CD14-positive monocyte (primary cell): ENCODE measurements around the gene KCNAB1. TPM values are rescaled to one million over a fixed set of nuclear protein-coding genes. Genes with fewer than 3 reads are reported as not detected.
A peak's percentile ranks its signal among the peaks of the same experiment; 100 is the strongest.

ENCODE experiments used
- DNase-seq, 3 donors: peaks; one replicate each; pipeline ENCODE4 v3.0.0-alpha.2; 2011 to 2022
- H2AFZ ChIP-seq: 2 replicates; pipeline ENCODE4 v1.6.0; 2012; ENCODE audit warnings: mild to moderate bottlenecking, low read depth, low read length, inconsistent platforms; ENCODE audit not compliant: insufficient read depth, poor library complexity, severe bottlenecking
- H3K27ac ChIP-seq, 2 donors: 1 replicate in 1 of 2; 2 replicates in 1 of 2; pipeline ENCODE4 v1.5.1; 2012 to 2013; ENCODE audit warnings: low read length in 2 of 2, control low read depth in 1 of 2, inconsistent platforms in 1 of 2, low read depth in 1 of 2, mild to moderate bottlenecking in 1 of 2
- H3K27me3 ChIP-seq, 2 donors: one replicate each; pipeline versions ENCODE4 v1.6.0 to v1.6.1; 2011 to 2013; ENCODE audit warnings: low read length in 2 of 2; ENCODE audit not compliant: control insufficient read depth in 2 of 2, insufficient read depth in 2 of 2
- H3K36me3 ChIP-seq, 2 donors: replicated peaks in 1 of 2; 1 replicate in 1 of 2; 2 replicates in 1 of 2; pipeline versions ENCODE4 v1.5.1 to v1.6.1; 2012 to 2013; ENCODE audit warnings: low read length in 2 of 2, control low read depth in 1 of 2, inconsistent platforms in 1 of 2, mild to moderate bottlenecking in 1 of 2; ENCODE audit not compliant: insufficient read depth in 2 of 2, control insufficient read depth in 1 of 2
- H3K4me1 ChIP-seq, 2 donors: 1 replicate in 1 of 2; 2 replicates in 1 of 2; pipeline versions ENCODE4 v1.5.1 to v1.6.1; 2012 to 2013; ENCODE audit warnings: low read length in 2 of 2, control low read depth in 1 of 2, inconsistent platforms in 1 of 2, mild to moderate bottlenecking in 1 of 2, moderate library complexity in 1 of 2; ENCODE audit not compliant: insufficient read depth in 2 of 2, control insufficient read depth in 1 of 2
- H3K4me2 ChIP-seq: replicated peaks from 2 replicates; pipeline ENCODE3; 2012; ENCODE audit warnings: low read length, moderate library complexity, mild to moderate bottlenecking; ENCODE audit not compliant: poor library complexity, severe bottlenecking; ENCODE audit errors: extremely low read depth
- H3K4me3 ChIP-seq, 3 experiments: fragments of 200-600 bp in 1 of 3; sonication (generic) in 1 of 3; replicated peaks in 1 of 3; 1 replicate in 2 of 3; 2 replicates in 1 of 3; pipeline ENCODE4 v1.5.1; 2011 to 2013; ENCODE audit warnings: low read length in 3 of 3, mild to moderate bottlenecking in 3 of 3, control low read depth in 2 of 3, low read depth in 2 of 3, inconsistent platforms in 1 of 3, moderate library complexity in 1 of 3
- H3K79me2 ChIP-seq: 2 replicates; pipeline ENCODE4 v1.6.0; 2012; ENCODE audit warnings: mild to moderate bottlenecking, control low read depth, inconsistent platforms, low read length, moderate library complexity; ENCODE audit not compliant: insufficient read depth
- H3K9ac ChIP-seq: 2 replicates; pipeline ENCODE4 v1.6.0; 2017; ENCODE audit warnings: low read length, mild to moderate bottlenecking; ENCODE audit not compliant: insufficient read depth, poor library complexity, severe bottlenecking
- H3K9me3 ChIP-seq, 2 donors: replicated peaks in 1 of 2; 1 replicate in 1 of 2; 2 replicates in 1 of 2; pipeline versions ENCODE4 v1.5.1 to v1.6.1; 2012 to 2013; ENCODE audit warnings: low read length in 2 of 2, control low read depth in 1 of 2; ENCODE audit not compliant: control insufficient read depth in 1 of 2, insufficient read depth in 1 of 2
- H4K20me1 ChIP-seq: 2 replicates; pipeline ENCODE4 v1.6.0; 2012; ENCODE audit warnings: mild to moderate bottlenecking, low read length, control low read depth, moderate library complexity; ENCODE audit not compliant: insufficient read depth
- H3K27ac Mint-ChIP-seq, 7 donors: one replicate each; pipeline ENCODE4 v1.8.0; 2020; ENCODE audit warnings: mild to moderate bottlenecking in 7 of 7, mixed read lengths in 7 of 7, moderate library complexity in 6 of 7, inconsistent platforms in 2 of 7
- H3K27me3 Mint-ChIP-seq, 3 donors: one replicate each; pipeline ENCODE4 v1.8.0; 2021 to 2022; ENCODE audit warnings: low read depth in 3 of 3, mild to moderate bottlenecking in 3 of 3, mixed read lengths in 3 of 3, moderate library complexity in 3 of 3, inconsistent platforms in 1 of 3
- H3K36me3 Mint-ChIP-seq, 2 donors: one replicate each; pipeline ENCODE4 v1.8.0; 2020; ENCODE audit warnings: mixed read lengths in 2 of 2, inconsistent platforms in 1 of 2, mild to moderate bottlenecking in 1 of 2
- H3K4me1 Mint-ChIP-seq: one replicate; pipeline ENCODE4 v1.8.0; 2020; ENCODE audit warnings: mild to moderate bottlenecking, mixed read lengths
- H3K4me3 Mint-ChIP-seq, 2 donors: one replicate each; pipeline ENCODE4 v1.8.0; 2020; ENCODE audit warnings: mild to moderate bottlenecking in 2 of 2, mixed read lengths in 2 of 2, moderate library complexity in 1 of 2
- H3K9me3 Mint-ChIP-seq, 7 donors: one replicate each; pipeline ENCODE4 v1.8.0; 2020 to 2022; ENCODE audit warnings: mixed read lengths in 7 of 7, mild to moderate bottlenecking in 6 of 7, moderate library complexity in 6 of 7, inconsistent platforms in 2 of 7
- CTCF ChIP-seq: fragments of 200-600 bp; IDR thresholded peaks from one replicate; pipeline ENCODE4 v1.8.0; 2022; ENCODE audit warnings: antibody characterized with exemption, mild to moderate bottlenecking
- WGBS: methylation state at CpG from one replicate; pipeline ENCODE4 v1.1.5; 2013; ENCODE audit warnings: missing lambda C conversion rate; ENCODE audit not compliant: insufficient coverage; 5-methylcytosine and 5-hydroxymethylcytosine counted together
- intact Hi-C, 2 donors: fragments of 100-400 bp; cut with micrococcal nuclease; formaldehyde crosslinking; loops; one replicate each; pipeline versions ENCODE4 v1.15.0 to v1.15.1; 2023
- polyA plus RNA-seq, 3 donors: library from polyadenylated mRNA; depleted of rRNA in 1 of 3; unstranded in 2 of 3; stranded (reverse) in 1 of 3; fragments of 300-500 nt in 2 of 3; fragments of >200 nt in 1 of 3; fragmentation: Illumina TruSeq in 2 of 3; gene quantifications; 1 replicate in 2 of 3; 2 replicates in 1 of 3; pipeline ENCODE4 v1.2.3, GENCODE V29; 2012 to 2021

KCNAB1 gene
- polyA plus RNA-seq, 3 donors: 0.08 to 0.14 TPM; not detected in 1

GRCh38 chr3:156297582-156297981, 177.2 kb downstream of the KCNAB1 start:
- no peak overlapping the region for H3K4me2 ChIP-seq
- H3K27ac ChIP-seq: no peak overlapping the region
- no peaks in the 10 kb centered on the region for H4K20me1 ChIP-seq
- H3K4me3 ChIP-seq: no peak overlapping the region
- Mint-ChIP-seq H3K4me3 (no peak overlapping the region), H3K4me1 (peaks cover 41% of the 10 kb centered on the region), H3K27ac (no peak overlapping the region), H3K27me3 (peaks cover 3 to 8% (median 5%) of the 10 kb centered on the region in 3 donors), H3K9me3 (peaks cover 0 to 5% (median 0%) of the 10 kb centered on the region in 7 donors), H3K36me3 (peaks cover 2% of the 10 kb centered on the region in 2 donors)
- H3K79me2 ChIP-seq: no peaks in the 10 kb centered on the region
- peaks cover 0 to 5% of the 10 kb centered on the region in 2 donors for H3K27me3 ChIP-seq
- no peak overlapping the region for H3K9ac ChIP-seq
- DNase-seq: no peak
- TF ChIP-seq CTCF: no peak
- no peaks in the 10 kb centered on the region for H3K9me3 ChIP-seq
- intact Hi-C loops: no loop called here
- H3K4me1 ChIP-seq: peaks cover 42 to 48% of the 10 kb centered on the region in 2 donors
- H2AFZ ChIP-seq: no peak overlapping the region
- WGBS: 97% methylated on average over 7 of the region's 8 CpGs
- no peaks in the 10 kb centered on the region for H3K36me3 ChIP-seq

GRCh38 chr3:156298014-156298413, 177.6 kb downstream of the KCNAB1 start:
- Histone ChIP-seq H2AFZ (no peak overlapping the region), H3K27ac (no peak overlapping the region), H3K4me2 (no peak overlapping the region), H3K4me3 (no peak overlapping the region), H3K79me2 (no peaks in the 10 kb centered on the region), H3K27me3 (peaks cover 0 to 1% of the 10 kb centered on the region in 2 donors), H3K9me3 (no peaks in the 10 kb centered on the region), H4K20me1 (no peaks in the 10 kb centered on the region), H3K36me3 (no peaks in the 10 kb centered on the region), H3K4me1 (peaks cover 46 to 52% of the 10 kb centered on the region in 2 donors), H3K9ac (no peak overlapping the region)
- peaks cover 0 to 7% (median 3%) of the 10 kb centered on the region in 3 donors for H3K27me3 Mint-ChIP-seq
- DNase-seq: no peak
- 75% methylated on average over 1 of the region's 6 CpGs for WGBS
- H3K27ac Mint-ChIP-seq: peak overlapping the region in 1 of 7 donors; percentile 42
- peaks cover under 1 to 2% of the 10 kb centered on the region in 2 donors for H3K36me3 Mint-ChIP-seq
- H3K9me3 Mint-ChIP-seq: peaks cover 0 to 4% (median 0%) of the 10 kb centered on the region in 7 donors
- no peak overlapping the region for H3K4me3 Mint-ChIP-seq
- TF ChIP-seq CTCF: no peak
- intact Hi-C loops: no loop called here
- H3K4me1 Mint-ChIP-seq: peaks cover 45% of the 10 kb centered on the region
